ENCODE measurements around the gene TCAP. TPM values are rescaled to one million over a fixed set of nuclear protein-coding genes. Genes with fewer than 3 reads are reported as not detected.
"Not testable (repeated sequence)": the region's sequence is repeated elsewhere in the genome, so short reads cannot be mapped to it uniquely, and the experiment has no call there.

Gene TCAP
- total RNA-seq, 1 donor from 2014 or later: 0.49 TPM

DNA sequence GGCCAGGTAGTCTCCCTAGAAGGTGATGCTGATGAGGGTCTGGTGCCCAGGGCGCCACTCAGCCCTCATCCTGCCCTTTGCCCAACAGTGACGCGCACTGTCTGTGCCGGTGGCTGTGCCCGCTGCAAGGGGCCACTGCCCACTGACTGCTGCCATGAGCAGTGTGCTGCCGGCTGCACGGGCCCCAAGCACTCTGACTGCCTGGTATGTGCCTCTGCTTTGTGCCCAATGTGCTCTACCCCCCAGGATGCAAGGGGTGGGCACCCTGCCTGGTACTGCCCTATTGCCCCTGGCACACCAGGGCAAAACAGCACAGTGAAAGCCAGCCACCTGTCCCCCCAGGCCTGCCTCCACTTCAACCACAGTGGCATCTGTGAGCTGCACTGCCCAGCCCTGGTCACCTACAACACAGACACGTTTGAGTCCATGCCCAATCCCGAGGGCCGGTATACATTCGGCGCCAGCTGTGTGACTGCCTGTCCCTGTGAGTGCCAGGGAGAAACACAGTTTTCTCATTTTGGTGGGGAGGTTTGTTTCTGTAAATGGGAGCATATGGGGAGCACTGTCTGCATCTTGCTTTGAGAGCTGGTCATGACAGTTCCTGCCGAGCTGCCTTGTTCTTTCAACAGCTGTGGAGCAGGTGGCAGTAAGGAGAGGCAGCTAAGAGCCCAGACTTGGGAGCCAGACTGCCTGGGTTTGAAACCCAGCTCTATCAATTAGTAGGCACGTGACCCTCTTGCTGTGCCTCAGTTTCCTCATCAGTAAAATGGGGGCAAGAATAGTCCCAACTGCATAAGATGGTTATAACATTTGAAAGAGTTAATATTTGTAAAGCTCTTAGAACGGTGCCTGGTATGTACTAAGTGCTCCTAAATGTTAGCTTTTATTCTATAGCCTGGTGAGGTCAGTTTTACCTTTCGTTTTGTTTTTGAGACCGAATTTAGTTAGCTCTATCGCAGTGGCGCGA is 45.1 kb downstream of the TCAP start:
- DNase-seq (ENCODE audit: extremely low spot score in 2 of 2): no peak
- no peak overlapping the region for H3K27ac ChIP-seq
- H3K4me3 ChIP-seq: no peak overlapping the region
- no peaks in the 10 kb centered on the region for H3K27me3 ChIP-seq
- H3K4me1 ChIP-seq: peaks cover 24% of the 10 kb centered on the region
- H3K9me3 ChIP-seq: no peaks in the 10 kb centered on the region
- TF ChIP-seq POLR2A (IDR thresholded peaks at IDR 0.05) (no peak), POLR2AphosphoS5 (IDR thresholded peaks at IDR 0.05; ENCODE audit: insufficient read depth in 1 of 2, low read depth in 1 of 2) (no peak), CTCF (IDR thresholded peaks at IDR 0.05) (no peak)
- peaks cover 0 to 62% of the 10 kb centered on the region in 2 donors for H3K36me3 ChIP-seq
- intact Hi-C loops (cut with DNase I): no loop called here

DNA sequence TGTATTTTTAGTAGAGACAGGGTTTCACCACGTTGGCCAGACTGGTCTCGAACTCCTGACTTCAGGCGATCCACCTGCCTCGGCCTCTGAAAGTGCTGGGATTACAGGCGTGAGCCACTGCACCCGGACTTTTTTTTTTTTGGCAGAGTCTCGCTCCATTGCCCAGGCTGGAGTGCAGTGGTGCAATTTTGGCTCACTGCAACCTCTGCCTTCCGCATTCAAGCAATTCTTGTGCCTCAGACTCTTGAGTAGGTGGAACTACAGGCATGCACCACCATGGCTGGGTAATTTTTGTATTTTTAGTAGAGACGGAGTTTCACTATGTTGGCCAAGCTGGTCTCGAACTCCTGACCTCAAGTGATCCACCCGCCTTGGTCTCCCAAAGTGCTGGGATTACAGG is 45.9 kb downstream of the TCAP start:
- intact Hi-C loops (cut with DNase I): not testable (repeated sequence)

DNA sequence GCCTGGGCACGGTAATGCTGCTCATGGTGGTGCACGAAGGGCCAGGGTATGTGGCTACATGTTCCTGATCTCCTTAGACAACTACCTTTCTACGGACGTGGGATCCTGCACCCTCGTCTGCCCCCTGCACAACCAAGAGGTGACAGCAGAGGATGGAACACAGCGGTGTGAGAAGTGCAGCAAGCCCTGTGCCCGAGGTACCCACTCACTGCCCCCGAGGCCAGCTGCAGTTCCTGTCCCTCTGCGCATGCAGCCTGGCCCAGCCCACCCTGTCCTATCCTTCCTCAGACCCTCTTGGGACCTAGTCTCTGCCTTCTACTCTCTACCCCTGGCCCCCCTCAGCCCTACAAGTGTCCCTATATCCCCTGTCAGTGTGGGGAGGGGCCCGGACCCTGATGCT is 46.7 kb downstream of the TCAP start:
- H3K4me3 ChIP-seq: no peak overlapping the region
- intact Hi-C loops (cut with DNase I): no loop called here
- H3K27ac ChIP-seq: no peak overlapping the region
- no peaks in the 10 kb centered on the region for H3K9me3 ChIP-seq
- TF ChIP-seq POLR2AphosphoS5 (IDR thresholded peaks at IDR 0.05; ENCODE audit: insufficient read depth in 1 of 2, low read depth in 1 of 2): no peak
- TF ChIP-seq POLR2A (IDR thresholded peaks at IDR 0.05): no peak
- TF ChIP-seq CTCF (IDR thresholded peaks at IDR 0.05): no peak
- no peaks in the 10 kb centered on the region for H3K27me3 ChIP-seq
- peaks cover 21% of the 10 kb centered on the region for H3K4me1 ChIP-seq
- no peak for DNase-seq (ENCODE audit: extremely low spot score in 2 of 2)
- peaks cover 0 to 75% of the 10 kb centered on the region in 2 donors for H3K36me3 ChIP-seq

More for the DNA sequence above, 45.9 kb downstream of the TCAP start:
- H3K27me3 ChIP-seq; H3K9me3 ChIP-seq; H3K27ac ChIP-seq; H3K4me3 ChIP-seq; DNase-seq (ENCODE audit: extremely low spot score in 2 of 2): not testable (repeated sequence)
- H3K36me3 ChIP-seq: peaks cover 0 to 70% of the 10 kb centered on the region in 2 donors
- peaks cover 24% of the 10 kb centered on the region for H3K4me1 ChIP-seq

- Histone ChIP-seq H3K27ac (no peak overlapping the region), H3K36me3 (peaks cover 0 to 65% of the 10 kb centered on the region in 2 donors)
- TF ChIP-seq POLR2AphosphoS5 (IDR thresholded peaks at IDR 0.05; ENCODE audit: insufficient read depth in 1 of 2, low read depth in 1 of 2): no peak
- no peak for TF ChIP-seq CTCF (IDR thresholded peaks at IDR 0.05)
Observed at GRCh38 chr17:39714234-39714633, 49.1 kb downstream of the TCAP start.

DNA sequence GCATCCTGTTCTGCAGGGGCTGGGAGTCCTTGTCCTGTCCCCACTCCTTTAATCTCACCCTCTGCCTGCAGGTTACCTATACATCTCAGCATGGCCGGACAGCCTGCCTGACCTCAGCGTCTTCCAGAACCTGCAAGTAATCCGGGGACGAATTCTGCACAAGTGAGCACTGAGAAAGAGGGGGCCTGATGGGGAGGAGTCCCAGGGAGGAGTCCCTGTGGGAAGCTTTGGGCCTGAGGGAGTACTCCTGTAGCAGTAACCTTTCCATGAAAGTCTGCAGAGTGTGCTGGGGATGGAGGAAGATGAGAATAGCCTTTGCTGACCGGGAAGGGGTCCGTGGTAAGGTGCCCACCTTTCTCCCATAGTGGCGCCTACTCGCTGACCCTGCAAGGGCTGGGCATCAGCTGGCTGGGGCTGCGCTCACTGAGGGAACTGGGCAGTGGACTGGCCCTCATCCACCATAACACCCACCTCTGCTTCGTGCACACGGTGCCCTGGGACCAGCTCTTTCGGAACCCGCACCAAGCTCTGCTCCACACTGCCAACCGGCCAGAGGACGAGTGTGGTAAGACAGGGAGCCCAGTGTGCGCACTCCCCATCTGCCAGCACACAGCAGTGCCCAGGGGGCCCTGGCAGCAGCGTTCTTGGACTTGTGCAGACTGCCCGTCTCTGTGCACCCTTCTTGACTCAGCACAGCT is 50.4 kb downstream of the TCAP start:
- H3K4me3 ChIP-seq: no peak overlapping the region
- peak overlapping the region; percentile 75 for H3K27ac ChIP-seq
- H3K27me3 ChIP-seq: no peaks in the 10 kb centered on the region
- DNase-seq (ENCODE audit: extremely low spot score in 2 of 2): no peak
- intact Hi-C loops (cut with DNase I): no loop called here
- peaks cover 13% of the 10 kb centered on the region for H3K4me1 ChIP-seq
- peaks cover 0 to 53% of the 10 kb centered on the region in 2 donors for H3K36me3 ChIP-seq
- no peaks in the 10 kb centered on the region for H3K9me3 ChIP-seq
- TF ChIP-seq CTCF (IDR thresholded peaks at IDR 0.05) (no peak), POLR2A (IDR thresholded peaks at IDR 0.05) (no peak), POLR2AphosphoS5 (IDR thresholded peaks at IDR 0.05; ENCODE audit: insufficient read depth in 1 of 2, low read depth in 1 of 2) (no peak)

More at GRCh38 chr17:39714234-39714633, 49.1 kb downstream of the TCAP start:
- intact Hi-C loops (cut with DNase I): no loop called here
- DNase-seq (ENCODE audit: extremely low spot score in 2 of 2): no peak
- Histone ChIP-seq H3K27me3 (no peaks in the 10 kb centered on the region), H3K9me3 (no peaks in the 10 kb centered on the region), H3K4me3 (no peak overlapping the region), H3K4me1 (peaks cover 13% of the 10 kb centered on the region)

Other genes starting within 250 kb of the TCAP start
- 23.1 TPM for gene MED1, start 214.1 kb upstream of the TCAP start, total RNA-seq
- gene CDK12, start 203.9 kb upstream of the TCAP start, total RNA-seq: 36.8 TPM
- not detected for gene NEUROD2, start 57.4 kb upstream of the TCAP start, total RNA-seq
- gene PPP1R1B, start 38.4 kb upstream of the TCAP start, total RNA-seq: 9.3 TPM
- 148 TPM for gene STARD3, start 28.2 kb upstream of the TCAP start, total RNA-seq
- gene PNMT, start 3.1 kb downstream of the TCAP start, total RNA-seq: 5.6 TPM
- gene PGAP3, start 22.7 kb downstream of the TCAP start, total RNA-seq: 17.7 TPM
- gene ERBB2, start 34.7 kb downstream of the TCAP start, total RNA-seq: 52.1 TPM
- 74.2 TPM for gene MIEN1, start 65.2 kb downstream of the TCAP start, total RNA-seq
- gene GRB7, start 72.6 kb downstream of the TCAP start, total RNA-seq: 23.6 TPM
- gene IKZF3, start 199.0 kb downstream of the TCAP start, total RNA-seq: 5.9 TPM
- not detected for gene ZPBP2, start 202.9 kb downstream of the TCAP start, total RNA-seq

Data from vagina (tissue), 2 donors.